ENCODE data around the gene EVX2. TPM values are rescaled to one million over a fixed set of nuclear protein-coding genes. Genes with fewer than 3 reads are reported as not detected.

Gene EVX2
- total RNA-seq, 1 experiment from 2014 or later = not detected

DNA sequence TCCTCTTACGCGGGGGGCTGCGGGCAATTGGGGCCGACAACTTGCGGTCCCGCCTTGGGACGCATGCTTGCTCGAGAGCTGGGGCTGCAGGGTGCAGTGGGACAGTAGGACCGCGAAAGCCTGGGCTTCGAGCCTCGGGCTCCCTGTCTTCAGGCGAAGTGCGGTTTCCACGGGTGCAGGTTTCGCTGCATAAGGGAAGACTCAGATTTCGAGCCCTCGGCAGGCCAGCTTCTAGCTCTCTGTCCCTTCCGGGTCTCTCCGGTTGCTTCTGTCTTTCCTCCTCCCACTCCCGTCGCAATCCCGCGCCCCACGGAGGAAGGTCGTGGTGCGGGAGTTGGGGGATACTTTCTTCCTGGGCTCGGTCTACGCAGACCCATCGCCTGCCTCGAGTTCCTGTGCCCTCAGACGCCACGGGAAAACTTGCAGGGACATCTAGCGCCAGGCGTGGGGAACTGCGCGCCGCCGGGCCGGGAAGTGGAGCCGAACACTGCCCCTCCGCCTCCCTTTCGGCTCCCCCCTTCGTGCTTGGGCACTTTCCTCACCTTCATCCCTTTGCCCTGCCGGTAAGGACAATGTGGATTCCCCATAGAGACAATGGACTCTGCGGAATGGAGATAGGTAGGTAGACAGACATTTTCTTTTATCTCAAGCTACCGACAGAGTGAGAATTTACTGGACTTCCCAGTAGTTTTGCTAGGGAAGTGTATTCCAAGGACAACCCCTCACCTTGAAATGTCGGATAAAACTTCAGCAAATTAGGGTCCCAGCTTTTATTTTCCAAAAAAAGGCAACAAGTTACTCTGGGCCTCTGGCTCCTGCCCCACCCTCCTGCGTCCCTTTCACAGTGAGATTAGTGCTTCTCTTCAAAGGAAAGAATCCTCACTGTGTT lies 4.5 kb upstream of the EVX2 start (continued):
- TF ChIP-seq, protein P1, sequence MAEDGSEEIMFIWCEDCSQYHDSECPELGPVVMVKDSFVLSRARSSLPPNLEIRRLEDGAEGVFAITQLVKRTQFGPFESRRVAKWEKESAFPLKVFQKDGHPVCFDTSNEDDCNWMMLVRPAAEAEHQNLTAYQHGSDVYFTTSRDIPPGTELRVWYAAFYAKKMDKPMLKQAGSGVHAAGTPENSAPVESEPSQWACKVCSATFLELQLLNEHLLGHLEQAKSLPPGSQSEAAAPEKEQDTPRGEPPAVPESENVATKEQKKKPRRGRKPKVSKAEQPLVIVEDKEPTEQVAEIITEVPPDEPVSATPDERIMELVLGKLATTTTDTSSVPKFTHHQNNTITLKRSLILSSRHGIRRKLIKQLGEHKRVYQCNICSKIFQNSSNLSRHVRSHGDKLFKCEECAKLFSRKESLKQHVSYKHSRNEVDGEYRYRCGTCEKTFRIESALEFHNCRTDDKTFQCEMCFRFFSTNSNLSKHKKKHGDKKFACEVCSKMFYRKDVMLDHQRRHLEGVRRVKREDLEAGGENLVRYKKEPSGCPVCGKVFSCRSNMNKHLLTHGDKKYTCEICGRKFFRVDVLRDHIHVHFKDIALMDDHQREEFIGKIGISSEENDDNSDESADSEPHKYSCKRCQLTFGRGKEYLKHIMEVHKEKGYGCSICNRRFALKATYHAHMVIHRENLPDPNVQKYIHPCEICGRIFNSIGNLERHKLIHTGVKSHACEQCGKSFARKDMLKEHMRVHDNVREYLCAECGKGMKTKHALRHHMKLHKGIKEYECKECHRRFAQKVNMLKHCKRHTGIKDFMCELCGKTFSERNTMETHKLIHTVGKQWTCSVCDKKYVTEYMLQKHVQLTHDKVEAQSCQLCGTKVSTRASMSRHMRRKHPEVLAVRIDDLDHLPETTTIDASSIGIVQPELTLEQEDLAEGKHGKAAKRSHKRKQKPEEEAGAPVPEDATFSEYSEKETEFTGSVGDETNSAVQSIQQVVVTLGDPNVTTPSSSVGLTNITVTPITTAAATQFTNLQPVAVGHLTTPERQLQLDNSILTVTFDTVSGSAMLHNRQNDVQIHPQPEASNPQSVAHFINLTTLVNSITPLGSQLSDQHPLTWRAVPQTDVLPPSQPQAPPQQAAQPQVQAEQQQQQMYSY (CRISPR knock-in tag; IDR thresholded peaks at IDR 0.05) = peak; percentile 73
- no peak for TF ChIP-seq TP53 (CRISPR knock-in tag; IDR thresholded peaks at IDR 0.05)
- TF ChIP-seq FOXK1 (CRISPR knock-in tag; IDR thresholded peaks at IDR 0.05) = peak; percentile 37; the same call in 1 of the 2 replicates
- 0 out of 2 replicates have a peak, but pooled peaks have one; percentile 68 for TF ChIP-seq FOXP1 (CRISPR knock-in tag; IDR thresholded peaks at IDR 0.05; ENCODE audit: borderline replicate concordance)
- TF ChIP-seq ZNF138 (CRISPR knock-in tag; conservative IDR thresholded peaks at IDR 0.05) = no peak
- TF ChIP-seq TEAD1 (CRISPR knock-in tag; IDR thresholded peaks at IDR 0.05) = peak; percentile 53; the same call in 1 of the 2 replicates
- no peak for TF ChIP-seq ZNF423 (CRISPR knock-in tag; IDR thresholded peaks at IDR 0.05)

DNA sequence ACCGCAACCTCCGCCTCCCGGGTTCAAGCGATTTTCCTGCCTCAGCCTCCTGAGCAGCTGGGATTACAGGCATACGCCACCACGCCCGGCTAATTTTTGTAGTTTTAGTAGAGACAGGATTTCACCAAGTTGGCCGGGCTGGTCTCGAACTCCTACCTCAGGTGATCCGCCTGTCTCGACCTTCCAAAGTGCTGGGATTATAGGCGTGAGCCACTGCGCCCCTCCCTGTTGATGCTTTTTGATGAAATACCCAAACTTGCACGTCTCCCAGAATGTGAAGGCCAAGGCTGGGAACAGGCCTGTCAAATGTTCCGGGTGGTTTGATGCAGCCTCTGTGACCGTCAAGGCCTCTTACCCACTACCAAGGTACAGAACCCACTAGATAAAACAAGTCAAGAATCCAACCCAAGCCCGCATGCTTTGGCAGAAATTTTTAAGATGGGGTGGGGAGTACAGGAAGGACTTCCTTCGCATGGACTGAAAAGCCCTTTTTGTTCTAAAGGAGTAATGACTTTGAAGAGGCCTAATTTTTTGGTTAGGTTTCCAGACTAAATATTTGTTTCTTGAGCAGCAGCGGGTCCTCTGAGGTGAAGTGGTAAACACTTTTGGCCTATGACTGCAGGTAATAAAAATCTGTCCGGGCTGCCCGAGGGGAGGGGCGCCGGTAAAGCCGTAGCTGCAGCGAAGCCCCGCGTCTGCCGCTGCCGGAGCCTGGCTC lies 3.7 kb upstream of the EVX2 start:
- DNase-seq (ENCODE audit: low spot score) = no peak
- peaks cover 49% of the 10 kb centered on the region for H3K4me1 Mint-ChIP-seq
- no peak for ATAC-seq
- no peak overlapping the region for H3K27ac Mint-ChIP-seq
- peaks cover 7% of the 10 kb centered on the region for H3K36me3 Mint-ChIP-seq
- H3K27me3 Mint-ChIP-seq (ENCODE audit: low read depth) = peaks cover 99% of the 10 kb centered on the region
- no peaks in the 10 kb centered on the region for H3K9me3 Mint-ChIP-seq
- ChIA-PET POLR2A (no interaction called here), CTCF (interaction anchor here (0.6 to 2.4 kb wide), 7 partner anchors 8 to 93 kb away, joined by 3 to 27 read pairs (median 3); partner anchors contain the start of gene HOXD11)
- H3K4me3 Mint-ChIP-seq = peak overlapping the region; percentile 81
- TF ChIP-seq ZNF416 (CRISPR knock-in tag; IDR thresholded peaks at IDR 0.05) (no peak), ZNF396 (CRISPR knock-in tag; IDR thresholded peaks at IDR 0.05; ENCODE audit: borderline replicate concordance) (no peak), PRRX2 (CRISPR knock-in tag; IDR thresholded peaks at IDR 0.05) (no peak), HMGA2 (CRISPR knock-in tag; IDR thresholded peaks at IDR 0.05) (no peak)
- TF ChIP-seq, protein P1 (CRISPR knock-in tag; IDR thresholded peaks at IDR 0.05) = no peak
- TF ChIP-seq, protein P2, sequence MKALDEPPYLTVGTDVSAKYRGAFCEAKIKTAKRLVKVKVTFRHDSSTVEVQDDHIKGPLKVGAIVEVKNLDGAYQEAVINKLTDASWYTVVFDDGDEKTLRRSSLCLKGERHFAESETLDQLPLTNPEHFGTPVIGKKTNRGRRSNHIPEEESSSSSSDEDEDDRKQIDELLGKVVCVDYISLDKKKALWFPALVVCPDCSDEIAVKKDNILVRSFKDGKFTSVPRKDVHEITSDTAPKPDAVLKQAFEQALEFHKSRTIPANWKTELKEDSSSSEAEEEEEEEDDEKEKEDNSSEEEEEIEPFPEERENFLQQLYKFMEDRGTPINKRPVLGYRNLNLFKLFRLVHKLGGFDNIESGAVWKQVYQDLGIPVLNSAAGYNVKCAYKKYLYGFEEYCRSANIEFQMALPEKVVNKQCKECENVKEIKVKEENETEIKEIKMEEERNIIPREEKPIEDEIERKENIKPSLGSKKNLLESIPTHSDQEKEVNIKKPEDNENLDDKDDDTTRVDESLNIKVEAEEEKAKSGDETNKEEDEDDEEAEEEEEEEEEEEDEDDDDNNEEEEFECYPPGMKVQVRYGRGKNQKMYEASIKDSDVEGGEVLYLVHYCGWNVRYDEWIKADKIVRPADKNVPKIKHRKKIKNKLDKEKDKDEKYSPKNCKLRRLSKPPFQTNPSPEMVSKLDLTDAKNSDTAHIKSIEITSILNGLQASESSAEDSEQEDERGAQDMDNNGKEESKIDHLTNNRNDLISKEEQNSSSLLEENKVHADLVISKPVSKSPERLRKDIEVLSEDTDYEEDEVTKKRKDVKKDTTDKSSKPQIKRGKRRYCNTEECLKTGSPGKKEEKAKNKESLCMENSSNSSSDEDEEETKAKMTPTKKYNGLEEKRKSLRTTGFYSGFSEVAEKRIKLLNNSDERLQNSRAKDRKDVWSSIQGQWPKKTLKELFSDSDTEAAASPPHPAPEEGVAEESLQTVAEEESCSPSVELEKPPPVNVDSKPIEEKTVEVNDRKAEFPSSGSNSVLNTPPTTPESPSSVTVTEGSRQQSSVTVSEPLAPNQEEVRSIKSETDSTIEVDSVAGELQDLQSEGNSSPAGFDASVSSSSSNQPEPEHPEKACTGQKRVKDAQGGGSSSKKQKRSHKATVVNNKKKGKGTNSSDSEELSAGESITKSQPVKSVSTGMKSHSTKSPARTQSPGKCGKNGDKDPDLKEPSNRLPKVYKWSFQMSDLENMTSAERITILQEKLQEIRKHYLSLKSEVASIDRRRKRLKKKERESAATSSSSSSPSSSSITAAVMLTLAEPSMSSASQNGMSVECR (CRISPR knock-in tag; IDR thresholded peaks at IDR 0.05; ENCODE audit: borderline replicate concordance) = no peak
- TF ChIP-seq, protein P3, sequence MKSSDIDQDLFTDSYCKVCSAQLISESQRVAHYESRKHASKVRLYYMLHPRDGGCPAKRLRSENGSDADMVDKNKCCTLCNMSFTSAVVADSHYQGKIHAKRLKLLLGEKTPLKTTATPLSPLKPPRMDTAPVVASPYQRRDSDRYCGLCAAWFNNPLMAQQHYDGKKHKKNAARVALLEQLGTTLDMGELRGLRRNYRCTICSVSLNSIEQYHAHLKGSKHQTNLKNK (CRISPR knock-in tag; IDR thresholded peaks at IDR 0.05) = no peak
- TF ChIP-seq, protein P4, sequence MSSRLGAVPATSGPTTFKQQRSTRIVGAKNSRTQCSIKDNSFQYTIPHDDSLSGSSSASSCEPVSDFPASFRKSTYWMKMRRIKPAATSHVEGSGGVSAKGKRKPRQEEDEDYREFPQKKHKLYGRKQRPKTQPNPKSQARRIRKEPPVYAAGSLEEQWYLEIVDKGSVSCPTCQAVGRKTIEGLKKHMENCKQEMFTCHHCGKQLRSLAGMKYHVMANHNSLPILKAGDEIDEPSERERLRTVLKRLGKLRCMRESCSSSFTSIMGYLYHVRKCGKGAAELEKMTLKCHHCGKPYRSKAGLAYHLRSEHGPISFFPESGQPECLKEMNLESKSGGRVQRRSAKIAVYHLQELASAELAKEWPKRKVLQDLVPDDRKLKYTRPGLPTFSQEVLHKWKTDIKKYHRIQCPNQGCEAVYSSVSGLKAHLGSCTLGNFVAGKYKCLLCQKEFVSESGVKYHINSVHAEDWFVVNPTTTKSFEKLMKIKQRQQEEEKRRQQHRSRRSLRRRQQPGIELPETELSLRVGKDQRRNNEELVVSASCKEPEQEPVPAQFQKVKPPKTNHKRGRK (CRISPR knock-in tag; IDR thresholded peaks at IDR 0.05; ENCODE audit: borderline replicate concordance) = no peak
- TF ChIP-seq, protein P5, sequence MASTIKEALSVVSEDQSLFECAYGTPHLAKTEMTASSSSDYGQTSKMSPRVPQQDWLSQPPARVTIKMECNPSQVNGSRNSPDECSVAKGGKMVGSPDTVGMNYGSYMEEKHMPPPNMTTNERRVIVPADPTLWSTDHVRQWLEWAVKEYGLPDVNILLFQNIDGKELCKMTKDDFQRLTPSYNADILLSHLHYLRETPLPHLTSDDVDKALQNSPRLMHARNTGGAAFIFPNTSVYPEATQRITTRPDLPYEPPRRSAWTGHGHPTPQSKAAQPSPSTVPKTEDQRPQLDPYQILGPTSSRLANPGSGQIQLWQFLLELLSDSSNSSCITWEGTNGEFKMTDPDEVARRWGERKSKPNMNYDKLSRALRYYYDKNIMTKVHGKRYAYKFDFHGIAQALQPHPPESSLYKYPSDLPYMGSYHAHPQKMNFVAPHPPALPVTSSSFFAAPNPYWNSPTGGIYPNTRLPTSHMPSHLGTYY (CRISPR knock-in tag; IDR thresholded peaks at IDR 0.05) = no peak
- TF ChIP-seq, protein P6, sequence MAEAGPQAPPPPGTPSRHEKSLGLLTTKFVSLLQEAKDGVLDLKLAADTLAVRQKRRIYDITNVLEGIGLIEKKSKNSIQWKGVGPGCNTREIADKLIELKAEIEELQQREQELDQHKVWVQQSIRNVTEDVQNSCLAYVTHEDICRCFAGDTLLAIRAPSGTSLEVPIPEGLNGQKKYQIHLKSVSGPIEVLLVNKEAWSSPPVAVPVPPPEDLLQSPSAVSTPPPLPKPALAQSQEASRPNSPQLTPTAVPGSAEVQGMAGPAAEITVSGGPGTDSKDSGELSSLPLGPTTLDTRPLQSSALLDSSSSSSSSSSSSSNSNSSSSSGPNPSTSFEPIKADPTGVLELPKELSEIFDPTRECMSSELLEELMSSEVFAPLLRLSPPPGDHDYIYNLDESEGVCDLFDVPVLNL (CRISPR knock-in tag; IDR thresholded peaks at IDR 0.05; ENCODE audit: borderline replicate concordance, low read depth) = no peak

Measured in WTC11 (cell line).